ENCODE results near the gene DUSP16. TPM values are rescaled to one million over a fixed set of nuclear protein-coding genes. Genes with fewer than 3 reads are reported as not detected.

DUSP16 gene
- total and polyA plus RNA-seq, 2 of the 8 experiments (the other 6 are each of a cell fraction or from before 2014, with no cell fraction given) = 31.6 to 55.9 TPM

- TF ChIP-seq CTCF (IDR thresholded peaks at IDR 0.05; ENCODE audit: control extremely low read depth in 1 of 3, insufficient read depth in 1 of 3, low read depth in 1 of 3, low read length in 3 of 3) (no peak), MAX (IDR thresholded peaks at IDR 0.05) (no peak), SP4 (IDR thresholded peaks at IDR 0.05; ENCODE audit: low read length) (no peak), E2F6 (IDR thresholded peaks at IDR 0.05) (no peak), SRF (IDR thresholded peaks at IDR 0.05; ENCODE audit: low read depth, low read length) (no peak), MAFK (IDR thresholded peaks at IDR 0.05; ENCODE audit: low read depth, low read length) (no peak)
Observed at GRCh38 chr12:12583510-12584178, 21.0 kb upstream of the DUSP16 start (continued).
